A375 (cell line): Measurements from ENCODE around the gene GPR4. TPM values are rescaled to one million over a fixed set of nuclear protein-coding genes. Genes with fewer than 3 reads are reported as not detected.
A peak's percentile ranks its signal among the peaks of the same experiment; 100 is the strongest.

Source experiments
- small RNA-seq: library from RNA; depleted of rRNA; stranded (forward); fragments of <200 nt; gene quantifications from one replicate; pipeline ENCODE3, GENCODE V24; 2014
- total RNA-seq: library from RNA; depleted of rRNA; stranded (reverse); fragments of >200 nt; shearing (Covaris generic); gene quantifications from 2 replicates; pipeline ENCODE4 v1.2.3, GENCODE V29; 2014; rRNA removed

GPR4 gene
- total RNA-seq, result 0.04 and 0.13 TPM in 2 replicates

DNA sequence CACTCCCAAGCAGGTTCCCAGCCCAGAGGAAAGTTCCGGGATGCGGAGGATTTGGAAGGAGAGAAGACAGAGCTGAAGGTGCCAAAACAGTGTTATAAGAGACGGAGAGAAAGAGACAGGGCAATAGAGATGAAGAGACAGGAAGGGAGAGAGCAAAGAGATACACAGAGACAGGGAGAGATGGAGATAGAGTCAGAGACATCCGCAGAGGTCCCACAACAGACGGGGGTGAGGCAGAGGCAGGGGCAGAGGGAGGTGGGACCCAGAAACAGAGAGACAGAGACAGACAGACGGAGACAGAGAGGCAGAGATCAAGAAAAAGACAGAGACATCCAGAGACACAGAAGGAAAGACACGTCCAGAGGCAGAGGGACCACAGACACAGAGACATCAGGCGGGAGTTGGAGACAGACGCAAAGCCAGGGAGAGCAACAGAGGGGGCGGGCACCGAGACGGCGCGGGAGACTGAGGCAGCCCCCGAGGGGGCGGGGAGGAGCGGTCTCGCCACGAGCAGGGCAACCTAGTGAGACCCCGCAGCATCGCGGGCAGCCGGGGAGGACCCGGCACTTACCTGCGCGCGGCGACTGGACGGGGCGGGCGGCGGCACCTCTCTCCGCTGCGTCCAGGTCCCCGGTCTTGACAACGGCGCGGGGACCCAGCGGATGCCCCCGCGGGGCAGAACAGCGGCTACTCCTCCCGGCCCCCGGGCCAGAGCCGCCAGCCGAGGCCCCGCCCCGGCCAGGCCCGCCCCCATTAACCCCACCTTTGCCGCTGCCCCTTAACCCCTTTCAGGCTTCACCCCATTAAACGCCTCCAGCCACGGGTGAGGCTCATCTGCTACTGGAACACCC is at the start of gene GPR4:
Gene GPR4, minus strand, starts transcription at position 689 of the 851 bp plus-strand sequence. CDS start 10,346 bp downstream, outside the sequence.

DNA sequence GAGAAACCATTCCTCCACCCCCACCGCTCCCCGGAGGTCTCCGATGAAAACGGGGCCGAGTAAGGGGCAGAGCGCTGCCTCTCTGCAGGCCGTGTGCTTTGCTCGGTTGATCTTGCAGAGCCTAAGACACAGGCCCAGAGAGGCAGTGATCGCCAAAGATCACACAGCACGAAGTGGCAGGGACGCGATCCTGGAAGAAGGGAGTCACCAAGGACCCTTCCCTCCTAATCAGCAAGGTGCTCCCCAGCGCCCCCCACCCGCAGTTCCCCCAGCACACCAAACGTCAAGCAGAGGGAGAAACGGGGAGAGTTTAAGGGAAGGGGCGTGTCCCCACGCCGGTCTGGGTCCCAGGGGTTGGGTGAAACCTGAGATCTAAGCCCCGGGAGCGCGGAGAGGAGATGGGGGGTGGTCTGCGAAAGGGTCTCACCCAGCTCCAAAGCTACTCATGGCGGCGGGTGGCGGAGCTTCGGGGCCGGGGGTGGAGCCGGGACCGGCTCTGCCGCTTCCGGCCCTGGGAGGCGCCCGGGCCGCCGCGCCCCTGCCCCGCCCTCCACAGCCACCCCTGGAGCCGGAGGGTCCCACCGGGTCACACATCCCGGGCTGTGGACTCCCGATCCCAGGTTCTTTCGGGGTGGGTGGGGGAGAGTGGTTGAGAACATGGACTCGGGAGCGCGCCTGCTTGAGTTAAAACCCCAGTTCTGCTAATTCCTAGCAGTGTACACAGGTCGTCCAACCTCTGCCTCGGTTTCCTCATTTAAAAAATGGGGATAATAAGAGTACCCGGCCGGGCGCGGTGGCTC is 37.1 kb upstream of the GPR4 start, which contains the start of gene EML2:
Gene EML2, minus strand, starts transcription at position 468 of the 800 bp plus-strand sequence. Its CDS starts 21 bp downstream, at position 447.

DNA sequence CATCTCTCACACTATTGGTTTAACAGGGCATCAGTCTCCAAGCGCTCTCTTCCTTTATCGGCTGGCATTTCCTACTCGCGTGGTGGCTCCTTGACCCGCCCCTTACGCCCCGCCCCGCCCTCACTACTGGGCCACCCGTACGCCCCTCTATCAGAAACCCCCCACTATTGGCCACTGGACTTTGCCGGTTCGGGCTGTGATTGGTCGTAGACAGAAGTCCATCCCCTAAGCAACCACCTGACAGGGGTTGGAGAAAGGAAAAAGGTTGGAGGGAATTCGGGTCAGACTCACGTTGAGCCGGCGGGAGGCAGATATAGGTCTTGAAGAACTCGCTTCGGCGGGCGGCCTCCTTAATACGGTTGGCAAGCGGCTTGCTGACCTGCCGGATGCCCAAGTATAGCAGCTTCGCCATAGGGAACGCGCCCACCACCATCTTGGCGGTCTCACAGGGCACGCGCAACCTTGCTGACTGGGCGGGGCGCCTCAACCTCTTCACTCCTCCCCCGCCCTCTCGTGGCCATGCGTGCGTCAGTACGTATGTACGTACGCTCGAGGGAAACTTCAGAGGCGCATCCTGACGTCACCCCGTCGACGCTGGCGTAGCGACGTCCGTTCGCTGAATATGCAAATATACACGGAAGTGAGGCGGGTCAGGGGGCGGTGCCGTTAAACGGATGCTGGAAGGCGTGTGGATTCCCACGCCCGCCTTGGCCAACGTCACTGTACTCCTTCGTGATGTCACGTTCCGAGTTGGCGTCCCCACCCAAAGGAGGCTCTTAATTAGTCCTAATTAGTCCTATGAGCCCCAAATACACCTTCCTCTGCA is 17.5 kb downstream of the GPR4 start, which contains the start of gene OPA3:
Gene OPA3, minus strand, starts transcription at position 471 of the 826 bp plus-strand sequence. Its CDS starts 38 bp downstream, at position 433.

Small RNA genes within 50 kb of the gene (small RNA-seq; reads per million reads assigned to genes)
- gene RN7SL836P, result 0.59 reads per million, percentile 33 among the genes with 10 or more reads in this experiment

Other genes with a start within 250 kb of the GPR4 start
- gene ERCC2, start 231.6 kb downstream of the GPR4 start, total RNA-seq, result 27.6 and 28.0 TPM in 2 replicates
- gene PPP1R13L, start 197.1 kb downstream of the GPR4 start, total RNA-seq, result 1.6 and 3.7 TPM in 2 replicates
- gene POLR1G, start 195.6 kb downstream of the GPR4 start, total RNA-seq, result 25.1 and 29.8 TPM in 2 replicates
- gene ERCC1, start 178.3 kb downstream of the GPR4 start, total RNA-seq, result 218 and 262 TPM in 2 replicates
- 34.9 and 45.0 TPM in 2 replicates for gene FOSB, start 134.2 kb downstream of the GPR4 start, total RNA-seq
- gene RTN2, start 105.2 kb downstream of the GPR4 start, total RNA-seq, result 3.5 and 5.0 TPM in 2 replicates
- 2.2 and 2.8 TPM in 2 replicates for gene PPM1N, start 103.8 kb downstream of the GPR4 start, total RNA-seq
- gene VASP, start 94.7 kb downstream of the GPR4 start, total RNA-seq, result 96.6 and 98.0 TPM in 2 replicates
- gene OPA3, start 17.4 kb downstream of the GPR4 start, total RNA-seq, result 7.5 and 9.9 TPM in 2 replicates
- gene EML2, start 37.2 kb upstream of the GPR4 start, total RNA-seq, result 59.8 and 70.0 TPM in 2 replicates
- gene GIPR, start 66.0 kb upstream of the GPR4 start, total RNA-seq, result 0.03 and 1.2 TPM in 2 replicates
- 904 and 1,025 TPM in 2 replicates for gene SNRPD2, start 89.7 kb upstream of the GPR4 start, total RNA-seq
- 15.0 and 18.7 TPM in 2 replicates for gene QPCTL, start 90.5 kb upstream of the GPR4 start, total RNA-seq
- 23.2 and 31.5 TPM in 2 replicates for gene FBXO46, start 128.7 kb upstream of the GPR4 start, total RNA-seq
- 0.40 TPM in 1 of 2 replicates, not detected in the other for gene MEIOSIN, start 131.2 kb upstream of the GPR4 start, total RNA-seq
- gene SIX5, start 167.0 kb upstream of the GPR4 start, total RNA-seq, result 22.1 and 24.4 TPM in 2 replicates
- gene DMPK, start 180.3 kb upstream of the GPR4 start, total RNA-seq, result 28.1 and 29.7 TPM in 2 replicates
- gene DMWD, start 190.6 kb upstream of the GPR4 start, total RNA-seq, result 73.8 and 79.2 TPM in 2 replicates
- 0.41 TPM in 1 of 2 replicates, not detected in the other for gene RSPH6A, start 213.1 kb upstream of the GPR4 start, total RNA-seq